Epithelial cell of esophagus (primary cell): ENCODE data around the gene NOB1.
A peak's percentile ranks its signal among the peaks of the same experiment; 100 is the strongest.
"Not testable (repeated sequence)": the region's sequence is repeated elsewhere in the genome, so short reads cannot be mapped to it uniquely, and the experiment has no call there.

Experiments
- DNase-seq: peaks from one replicate; pipeline ENCODE4 v3.0.0; 2010; ENCODE audit warnings: low read depth
- H3K4me3 ChIP-seq: 2 replicates; pipeline ENCODE4 v1.5.1; 2011; ENCODE audit warnings: mild to moderate bottlenecking, low read length, control low read depth
- CTCF ChIP-seq: IDR thresholded peaks from 2 replicates; pipeline ENCODE4 v1.5.1; 2011; ENCODE audit warnings: low read depth, mild to moderate bottlenecking, low read length, control low read depth, inconsistent platforms; ENCODE audit not compliant: insufficient read depth; ENCODE audit errors: missing control alignments

NOB1 gene

GRCh38 chr16:69762814-69763598 lies 8.3 kb upstream of the NOB1 start:
- TF ChIP-seq CTCF, result no peak
- peak; percentile 39 for DNase-seq
- peak overlapping the region; percentile 89 for H3K4me3 ChIP-seq

GRCh38 chr16:69761983-69762813 lies 7.5 kb upstream of the NOB1 start, which contains the start of gene WWP2:
TSS of gene WWP2 (plus strand) at chr16:69762332. CDS start at chr16:69787011, 24,679 bp downstream.
- peak within 1 kb of the TSS; percentile 89 for H3K4me3 ChIP-seq
- peak; percentile 74 for DNase-seq
- no peak for TF ChIP-seq CTCF

GRCh38 chr16:69757375-69757774 lies 2.6 kb upstream of the NOB1 start:
- DNase-seq, H3K4me3 ChIP-seq: not testable (repeated sequence)

GRCh38 chr16:69756705-69757104 lies 2.0 kb upstream of the NOB1 start:
- no peak for TF ChIP-seq CTCF
- no peak for DNase-seq
- H3K4me3 ChIP-seq, result no peak overlapping the region

GRCh38 chr16:69754143-69754468 lies 620 bp downstream of the NOB1 start:
- peak overlapping the region; percentile 97 for H3K4me3 ChIP-seq
- TF ChIP-seq CTCF, result no peak
- DNase-seq, result peak; percentile 4

GRCh38 chr16:69748694-69749345 lies 5.9 kb downstream of the NOB1 start:
- H3K4me3 ChIP-seq, result no peak overlapping the region
- DNase-seq, result no peak
- TF ChIP-seq CTCF, result no peak

GRCh38 chr16:69747115-69747514 lies 7.6 kb downstream of the NOB1 start:
- DNase-seq, result no peak

More at GRCh38 chr16:69747115-69747514, 7.6 kb downstream of the NOB1 start:
- H3K4me3 ChIP-seq, result no peak overlapping the region
- no peak for TF ChIP-seq CTCF
